HG03139 (cell line): ENCODE measurements around the gene PPM1N.

ENCODE experiments used
- ATAC-seq: cut with Tn5 transposase; IDR thresholded peaks from one replicate; pipeline ENCODE4 v1.9.1; 2021; ENCODE audit not compliant: unreplicated experiment

PPM1N gene

GRCh38 chr19:45469945-45470761 lies 28.1 kb upstream of the PPM1N start:
- no peak for ATAC-seq

GRCh38 chr19:45470762-45471081 lies 27.5 kb upstream of the PPM1N start:
- ATAC-seq, result no peak

GRCh38 chr19:45471111-45471930 lies 26.9 kb upstream of the PPM1N start:
- ATAC-seq, result no peak

GRCh38 chr19:45471931-45472562 lies 26.2 kb upstream of the PPM1N start:
- no peak for ATAC-seq

GRCh38 chr19:45472563-45473366 lies 25.5 kb upstream of the PPM1N start:
- no peak for ATAC-seq

GRCh38 chr19:45473367-45473681 lies 24.9 kb upstream of the PPM1N start:
- ATAC-seq, result no peak

GRCh38 chr19:45473682-45474605 lies 24.3 kb upstream of the PPM1N start:
- ATAC-seq, result no peak

- no peak for ATAC-seq
Observed at GRCh38 chr19:45474606-45475521, 23.4 kb upstream of the PPM1N start.

- no peak for ATAC-seq
Observed at GRCh38 chr19:45475537-45476291, 22.5 kb upstream of the PPM1N start.

GRCh38 chr19:45476304-45476703 lies 21.9 kb upstream of the PPM1N start:
- no peak for ATAC-seq

- no peak for ATAC-seq
Observed at GRCh38 chr19:45477186-45477585, 21.1 kb upstream of the PPM1N start.

- no peak for ATAC-seq
Observed at GRCh38 chr19:45477713-45478453, 20.4 kb upstream of the PPM1N start.

GRCh38 chr19:45478454-45479238 lies 19.6 kb upstream of the PPM1N start:
- ATAC-seq, result peak; percentile 55

GRCh38 chr19:45483033-45483432 lies 15.2 kb upstream of the PPM1N start:
- no peak for ATAC-seq

GRCh38 chr19:45484273-45484945 lies 13.8 kb upstream of the PPM1N start:
- no peak for ATAC-seq

GRCh38 chr19:45485305-45486077 lies 12.8 kb upstream of the PPM1N start:
- peak; percentile 94 for ATAC-seq
